Nephron progenitor cell (in vitro differentiated cells): ENCODE measurements around the gene GTPBP2.
A peak's percentile ranks its signal among the peaks of the same experiment; 100 is the strongest.

Experiments
- DNase-seq: peaks from one replicate; pipeline ENCODE4 v3.0.0; 2021
- H3K27ac Mint-ChIP-seq: 2 replicates; pipeline ENCODE4 v1.8.0; 2021; ENCODE audit warnings: mild to moderate bottlenecking, moderate library complexity, mixed read lengths
- H3K27me3 Mint-ChIP-seq: 2 replicates; pipeline ENCODE4 v1.8.0; 2021; ENCODE audit warnings: mild to moderate bottlenecking, low read depth, mixed read lengths; ENCODE audit not compliant: poor library complexity
- H3K36me3 Mint-ChIP-seq: 2 replicates; pipeline ENCODE4 v1.8.0; 2021; ENCODE audit warnings: low read depth, mixed read lengths
- H3K4me1 Mint-ChIP-seq: 2 replicates; pipeline ENCODE4 v1.8.0; 2021; ENCODE audit warnings: mixed read lengths
- H3K4me3 Mint-ChIP-seq: 2 replicates; pipeline ENCODE4 v1.8.0; 2021; ENCODE audit warnings: mild to moderate bottlenecking, moderate library complexity, mixed read lengths
- H3K9me3 Mint-ChIP-seq: 2 replicates; pipeline ENCODE4 v1.8.0; 2021; ENCODE audit warnings: mild to moderate bottlenecking, moderate library complexity, mixed read lengths
- TF ChIP-seq, protein P1 (sequence below): fragments of 200-600 bp; sonication (generic); IDR thresholded peaks from 2 replicates; pipeline ENCODE4 v1.5.0; 2021; ENCODE audit warnings: antibody characterized with exemption

Gene GTPBP2

DNA sequence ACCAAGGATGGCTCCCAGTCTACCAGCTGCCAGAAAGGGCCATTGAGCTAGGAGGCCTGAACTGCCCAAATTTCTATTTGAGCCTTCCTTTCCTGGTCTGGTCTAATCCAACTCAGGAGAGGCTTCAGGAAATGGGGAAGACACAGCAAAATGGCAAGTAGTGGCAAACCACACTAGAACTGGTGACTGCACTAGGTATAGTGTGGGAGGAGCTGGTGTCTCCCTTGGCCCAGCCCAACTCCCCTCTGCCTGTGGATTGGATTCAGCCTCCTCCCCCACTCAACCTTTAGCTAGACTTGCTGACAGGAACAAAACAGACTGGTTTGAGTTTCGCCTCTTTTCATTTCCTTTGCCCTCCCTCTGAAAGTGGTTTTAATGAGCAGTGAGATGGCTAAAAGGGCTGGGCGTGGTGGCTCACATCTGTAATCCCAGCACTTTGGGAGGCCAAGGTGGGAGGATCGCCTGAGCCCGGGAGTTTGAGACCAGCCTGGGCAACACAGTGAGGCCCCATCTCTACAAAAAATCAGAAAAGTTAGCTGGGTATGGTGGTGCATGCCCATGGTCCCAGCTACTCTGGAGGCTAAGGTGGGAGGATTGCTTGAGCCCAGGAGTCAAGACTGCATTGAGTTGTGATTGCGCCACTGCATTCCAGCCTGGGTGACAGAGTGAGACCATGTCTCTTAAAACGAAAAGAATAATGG lies 41.0 kb upstream of the GTPBP2 start:
- Mint-ChIP-seq H3K4me1 (peaks cover 77% of the 10 kb centered on the region), H3K4me3 (no peak overlapping the region), H3K27ac (peak overlapping the region; percentile 94), H3K9me3 (no peaks in the 10 kb centered on the region), H3K36me3 (peaks cover 28% of the 10 kb centered on the region), H3K27me3 (peaks cover 2% of the 10 kb centered on the region)
- no peak for DNase-seq
- TF ChIP-seq, protein P1, sequence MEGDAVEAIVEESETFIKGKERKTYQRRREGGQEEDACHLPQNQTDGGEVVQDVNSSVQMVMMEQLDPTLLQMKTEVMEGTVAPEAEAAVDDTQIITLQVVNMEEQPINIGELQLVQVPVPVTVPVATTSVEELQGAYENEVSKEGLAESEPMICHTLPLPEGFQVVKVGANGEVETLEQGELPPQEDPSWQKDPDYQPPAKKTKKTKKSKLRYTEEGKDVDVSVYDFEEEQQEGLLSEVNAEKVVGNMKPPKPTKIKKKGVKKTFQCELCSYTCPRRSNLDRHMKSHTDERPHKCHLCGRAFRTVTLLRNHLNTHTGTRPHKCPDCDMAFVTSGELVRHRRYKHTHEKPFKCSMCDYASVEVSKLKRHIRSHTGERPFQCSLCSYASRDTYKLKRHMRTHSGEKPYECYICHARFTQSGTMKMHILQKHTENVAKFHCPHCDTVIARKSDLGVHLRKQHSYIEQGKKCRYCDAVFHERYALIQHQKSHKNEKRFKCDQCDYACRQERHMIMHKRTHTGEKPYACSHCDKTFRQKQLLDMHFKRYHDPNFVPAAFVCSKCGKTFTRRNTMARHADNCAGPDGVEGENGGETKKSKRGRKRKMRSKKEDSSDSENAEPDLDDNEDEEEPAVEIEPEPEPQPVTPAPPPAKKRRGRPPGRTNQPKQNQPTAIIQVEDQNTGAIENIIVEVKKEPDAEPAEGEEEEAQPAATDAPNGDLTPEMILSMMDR = no peak

DNA sequence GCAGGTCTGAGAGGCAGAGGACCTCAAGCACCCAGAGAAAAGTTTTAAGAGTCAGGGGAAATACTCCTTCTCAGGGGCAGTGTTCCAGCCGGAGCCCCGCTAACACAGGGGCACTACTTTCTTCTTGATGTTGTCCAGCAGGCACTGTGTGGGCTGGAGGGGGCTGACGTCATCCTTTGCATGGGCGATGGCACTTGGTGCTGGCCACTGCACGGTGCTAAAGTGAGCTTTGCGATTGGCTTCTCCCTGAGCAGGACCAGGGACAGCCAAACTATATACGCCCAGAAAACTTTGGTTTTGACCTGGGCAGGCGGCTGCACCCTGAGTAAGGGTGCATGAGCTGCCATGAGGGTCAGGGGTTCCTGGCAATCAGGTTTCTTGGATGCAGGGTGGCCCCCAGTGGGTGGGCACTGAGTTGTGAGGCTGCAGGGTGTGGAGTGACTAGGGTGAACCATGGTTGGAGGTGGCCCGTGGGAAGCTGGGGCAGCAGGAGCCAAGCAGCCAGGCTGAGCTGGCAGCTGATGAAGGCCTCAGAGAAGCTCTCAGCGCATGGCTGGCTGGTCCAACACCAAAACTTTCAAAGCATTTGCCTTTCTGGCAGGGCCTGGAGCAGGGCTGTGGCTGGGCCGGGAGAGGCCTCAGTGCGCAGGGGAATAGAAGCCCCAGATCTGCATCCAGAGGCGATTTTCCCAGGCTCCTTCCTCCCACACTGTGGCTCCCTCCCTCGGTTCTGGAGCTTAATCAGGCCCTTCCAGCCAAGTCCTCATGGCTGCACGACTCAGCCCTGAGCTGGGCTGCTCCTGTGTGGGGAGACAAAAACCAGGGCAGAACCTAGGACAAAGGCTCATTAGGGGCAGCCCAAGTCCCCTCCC lies 40.2 kb upstream of the GTPBP2 start:
- H3K27ac Mint-ChIP-seq = peak overlapping the region; percentile 94
- no peaks in the 10 kb centered on the region for H3K9me3 Mint-ChIP-seq
- no peak overlapping the region for H3K4me3 Mint-ChIP-seq
- DNase-seq = no peak
- H3K4me1 Mint-ChIP-seq = peaks cover 76% of the 10 kb centered on the region
- TF ChIP-seq, protein P1 = no peak
- H3K27me3 Mint-ChIP-seq = peaks cover 3% of the 10 kb centered on the region
- peaks cover 20% of the 10 kb centered on the region for H3K36me3 Mint-ChIP-seq

DNA sequence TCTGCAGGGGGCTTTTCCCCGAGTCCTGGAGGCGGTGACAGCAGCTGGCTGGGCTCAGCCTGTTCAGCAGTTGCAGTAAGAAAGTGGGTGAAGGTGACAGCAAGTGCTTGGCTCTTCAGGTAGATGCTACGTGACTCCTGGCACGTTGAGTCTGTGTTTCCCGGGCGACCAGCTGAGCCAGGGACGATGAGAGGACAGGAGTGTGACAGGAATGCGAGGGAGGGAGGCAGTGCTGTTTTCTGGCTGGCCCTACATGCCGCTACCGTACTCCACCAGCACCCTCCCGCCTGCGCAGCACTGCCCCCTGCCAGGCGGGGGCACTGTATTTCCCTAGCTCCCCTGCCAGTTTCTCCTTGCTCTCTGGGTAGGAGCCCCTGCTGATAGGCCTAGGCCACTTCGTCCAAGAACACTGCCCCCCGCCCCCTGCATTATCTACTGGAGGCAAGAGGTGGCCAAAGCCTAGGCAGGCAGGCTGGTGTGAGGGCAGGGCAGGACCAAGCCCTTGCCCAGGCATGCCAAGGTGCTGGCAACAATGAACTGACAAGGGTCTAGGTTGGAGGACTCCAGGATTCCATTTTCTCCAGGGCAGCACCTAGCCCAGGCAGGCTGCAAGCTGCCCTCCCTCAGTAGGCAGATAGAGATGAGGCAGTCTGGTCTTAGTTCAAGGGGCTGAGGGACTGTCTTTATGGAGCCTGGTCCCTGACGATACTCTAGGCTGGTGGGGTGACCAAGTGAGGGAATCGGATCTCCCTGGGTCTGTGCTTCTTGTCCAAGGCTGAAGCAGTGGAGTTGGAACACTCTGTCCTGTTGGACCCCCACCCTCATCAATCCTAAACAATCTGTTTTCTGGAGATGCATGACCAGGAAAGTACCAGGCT lies 39.3 kb upstream of the GTPBP2 start:
- Mint-ChIP-seq H3K4me3 (peak overlapping the region; percentile 66), H3K27me3 (peaks cover 7% of the 10 kb centered on the region), H3K4me1 (peaks cover 67% of the 10 kb centered on the region), H3K9me3 (no peaks in the 10 kb centered on the region), H3K27ac (peak overlapping the region; percentile 85), H3K36me3 (peaks cover 19% of the 10 kb centered on the region)
- TF ChIP-seq, protein P1 = peak; percentile 57
- peak; percentile 72 for DNase-seq

DNA sequence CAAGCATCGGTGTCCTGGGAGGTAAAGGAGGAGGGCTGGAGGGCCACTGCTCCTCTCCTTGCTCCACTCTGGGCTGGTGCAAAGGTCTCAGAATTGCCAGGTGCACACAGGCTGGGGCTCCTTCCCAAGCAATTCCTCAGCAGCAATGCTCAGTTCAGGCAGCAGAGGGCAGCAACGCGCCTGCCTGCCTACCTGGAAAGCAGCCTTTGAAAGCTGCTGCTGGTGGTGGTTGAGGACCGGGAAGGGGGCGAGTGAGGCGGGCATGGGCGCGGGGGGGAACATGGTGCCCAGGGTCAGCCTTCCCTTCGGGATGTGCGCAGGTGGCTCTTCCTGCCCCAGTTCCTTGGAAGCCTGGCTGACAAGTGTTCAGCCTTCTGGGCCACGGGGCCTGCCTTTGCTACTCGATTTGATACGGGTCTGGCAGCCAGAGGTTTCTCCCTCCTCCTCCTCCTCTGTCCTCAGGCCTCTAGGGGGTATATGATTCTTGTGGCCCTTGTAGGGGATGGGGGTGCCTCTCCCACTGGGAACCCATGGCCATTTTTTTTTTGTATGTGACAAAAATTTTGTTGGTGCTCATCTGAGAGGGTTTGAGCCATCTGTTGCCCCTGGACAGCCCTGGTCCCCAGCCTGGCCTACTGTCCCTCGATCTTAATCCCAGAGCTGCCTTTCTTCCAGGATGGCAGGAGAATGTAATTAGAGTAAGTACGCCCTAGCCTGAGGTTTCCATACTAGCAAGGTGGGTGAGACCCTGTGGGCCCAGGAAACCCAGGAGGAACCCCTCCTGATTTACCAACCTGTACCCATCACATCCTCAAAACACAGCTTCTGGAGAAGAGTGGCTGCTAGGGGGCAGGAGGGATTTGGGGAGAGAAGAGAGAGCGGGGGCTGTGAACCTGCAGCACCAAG lies 38.4 kb upstream of the GTPBP2 start:
- Mint-ChIP-seq H3K27ac (peak overlapping the region; percentile 85), H3K36me3 (peaks cover 13% of the 10 kb centered on the region), H3K9me3 (no peaks in the 10 kb centered on the region), H3K4me1 (peaks cover 58% of the 10 kb centered on the region), H3K4me3 (peak overlapping the region; percentile 66), H3K27me3 (peaks cover 7% of the 10 kb centered on the region)
- TF ChIP-seq, protein P1 = peak; percentile 94
- peak; percentile 93 for DNase-seq
